DMS 273 (cell line): ENCODE measurements around the gene PAPSS2.
"Not testable (repeated sequence)": the region's sequence is repeated elsewhere in the genome, so short reads cannot be mapped to it uniquely, and the experiment has no call there.

Experiments used
- DNase-seq: peaks from one replicate; lab custom pipeline; 2025; ENCODE audit not compliant: unreplicated experiment; lab: John Stamatoyannopoulos, UW

The PAPSS2 gene

DNA sequence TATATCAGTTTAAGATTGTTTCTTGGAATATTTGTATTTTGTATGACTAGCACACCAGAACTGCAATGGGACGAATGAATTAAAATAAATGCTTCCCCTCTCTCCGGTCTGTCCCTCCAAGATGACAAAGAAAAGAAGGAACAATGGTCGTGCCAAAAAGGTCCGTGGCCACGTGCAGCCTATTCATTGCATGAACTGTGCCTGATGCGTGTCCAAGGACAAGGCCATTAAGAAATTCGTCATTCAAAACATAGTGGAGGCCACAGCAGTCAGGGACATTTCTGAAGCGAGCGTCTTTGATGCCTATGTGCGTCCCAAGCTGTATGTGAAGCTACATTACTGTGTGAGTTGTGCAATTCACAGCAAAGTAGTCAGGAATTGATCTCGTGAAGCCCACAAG lies 17.2 kb upstream of the PAPSS2 start:
- DNase-seq = no peak

DNA sequence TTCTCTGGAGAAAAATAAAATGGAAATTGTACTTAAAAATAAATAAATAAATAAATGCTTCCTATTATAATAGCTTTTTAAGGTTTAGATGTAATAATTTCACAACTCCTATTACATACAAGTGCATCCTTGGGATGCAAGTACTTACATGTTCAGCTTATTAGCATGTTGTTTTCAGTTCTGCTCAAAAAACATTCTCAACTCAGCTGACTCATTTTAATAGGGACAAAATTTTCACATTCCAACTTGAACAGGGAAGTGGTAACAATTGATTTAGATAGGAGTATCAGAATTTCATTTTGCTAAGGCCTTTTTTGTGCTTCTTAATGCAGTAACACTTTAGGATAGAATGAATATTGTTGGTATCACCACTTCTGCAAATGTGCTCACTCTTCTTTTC lies 16.7 kb upstream of the PAPSS2 start:
- DNase-seq = no peak

DNA sequence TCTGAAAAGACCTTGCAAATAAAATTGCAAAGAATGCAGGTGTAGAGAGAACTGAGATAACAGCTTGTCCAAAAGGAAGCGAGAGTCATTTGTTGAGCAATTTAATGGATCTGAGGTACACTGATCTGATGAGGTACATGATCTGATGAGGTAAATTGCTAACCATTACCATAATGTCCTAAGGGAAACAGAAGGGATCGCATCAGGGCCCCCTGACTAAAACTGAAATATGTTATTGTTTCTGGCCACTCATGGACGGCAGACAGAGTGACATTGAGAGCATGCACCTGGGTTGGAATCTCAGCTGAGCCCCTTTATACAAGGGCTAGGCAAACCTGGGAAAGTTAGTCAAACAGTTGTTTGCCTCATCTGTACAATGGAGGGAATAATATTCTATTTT lies 15.8 kb upstream of the PAPSS2 start:
- DNase-seq = no peak

DNA sequence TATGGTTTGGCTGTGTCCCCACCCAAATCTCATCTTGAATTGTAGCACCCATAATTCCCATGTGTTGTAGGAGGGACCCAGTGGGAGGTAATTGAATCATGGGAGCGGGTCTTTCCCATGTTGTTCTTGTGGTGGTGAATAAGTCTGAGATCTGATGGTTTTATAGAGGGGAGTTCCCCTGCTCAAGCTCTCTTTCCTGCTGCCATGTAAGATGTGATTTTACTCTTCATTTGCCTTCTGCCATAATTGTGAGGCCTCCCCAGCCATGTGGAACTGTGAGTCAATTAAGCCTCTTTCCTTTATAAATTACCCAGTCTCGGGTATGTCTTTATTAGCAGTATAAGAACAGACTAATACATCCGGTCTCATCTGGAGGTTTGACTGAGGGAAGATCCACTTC lies 15.2 kb upstream of the PAPSS2 start:
- not testable (repeated sequence) for DNase-seq

DNA sequence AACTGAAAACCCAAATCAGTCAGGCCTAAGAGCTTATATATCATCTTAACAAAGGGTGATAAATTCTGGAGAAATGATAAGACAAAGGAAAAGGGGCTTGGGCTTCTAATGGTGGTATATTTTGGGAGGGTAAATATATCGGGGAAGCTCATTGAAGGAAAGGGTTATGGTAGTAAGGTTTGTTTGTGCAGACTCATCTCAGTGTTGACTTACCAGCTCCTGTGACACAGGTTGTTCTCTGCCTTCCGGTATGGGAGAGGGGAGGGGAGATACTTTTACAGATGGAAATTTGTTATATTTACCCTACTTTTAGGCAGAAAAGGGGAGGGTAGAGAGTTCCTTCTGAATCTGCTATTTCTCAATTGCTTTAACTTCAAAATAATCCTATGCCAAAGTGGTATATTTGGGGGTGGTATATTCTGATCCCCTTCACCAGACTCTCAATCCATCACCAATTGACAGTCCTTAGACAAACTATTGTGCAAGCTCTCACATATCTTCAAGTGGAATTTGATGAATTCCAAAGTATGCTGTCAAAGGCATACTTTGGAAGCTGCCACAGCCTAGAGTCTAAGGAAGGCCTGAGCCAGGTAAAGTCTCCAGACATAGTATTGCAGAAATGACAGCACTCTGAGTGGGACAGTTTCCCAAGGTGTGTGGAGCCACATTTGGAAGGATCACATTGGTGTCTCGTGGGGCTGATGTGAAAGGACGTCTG lies 13.3 kb upstream of the PAPSS2 start:
- DNase-seq = no peak

DNA sequence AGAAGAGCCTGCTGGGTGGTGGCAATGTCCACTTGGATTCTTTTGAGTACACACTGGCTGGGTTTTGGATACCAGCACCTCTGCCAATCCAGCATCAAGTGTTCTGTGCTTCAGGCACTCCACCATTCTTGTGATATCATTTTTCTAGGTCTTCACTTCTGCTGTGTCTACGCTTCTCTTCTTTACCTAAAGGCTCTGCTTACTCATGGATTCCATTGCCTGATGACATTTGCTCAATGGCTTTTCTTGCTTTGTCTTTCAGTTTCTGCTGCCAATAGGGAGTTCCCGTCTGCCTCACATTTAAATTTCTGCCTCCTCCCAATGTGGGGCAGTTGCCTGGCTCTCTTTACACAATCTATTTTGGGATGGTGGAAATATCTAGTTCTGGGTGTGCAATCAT lies 12.7 kb upstream of the PAPSS2 start:
- no peak for DNase-seq

DNA sequence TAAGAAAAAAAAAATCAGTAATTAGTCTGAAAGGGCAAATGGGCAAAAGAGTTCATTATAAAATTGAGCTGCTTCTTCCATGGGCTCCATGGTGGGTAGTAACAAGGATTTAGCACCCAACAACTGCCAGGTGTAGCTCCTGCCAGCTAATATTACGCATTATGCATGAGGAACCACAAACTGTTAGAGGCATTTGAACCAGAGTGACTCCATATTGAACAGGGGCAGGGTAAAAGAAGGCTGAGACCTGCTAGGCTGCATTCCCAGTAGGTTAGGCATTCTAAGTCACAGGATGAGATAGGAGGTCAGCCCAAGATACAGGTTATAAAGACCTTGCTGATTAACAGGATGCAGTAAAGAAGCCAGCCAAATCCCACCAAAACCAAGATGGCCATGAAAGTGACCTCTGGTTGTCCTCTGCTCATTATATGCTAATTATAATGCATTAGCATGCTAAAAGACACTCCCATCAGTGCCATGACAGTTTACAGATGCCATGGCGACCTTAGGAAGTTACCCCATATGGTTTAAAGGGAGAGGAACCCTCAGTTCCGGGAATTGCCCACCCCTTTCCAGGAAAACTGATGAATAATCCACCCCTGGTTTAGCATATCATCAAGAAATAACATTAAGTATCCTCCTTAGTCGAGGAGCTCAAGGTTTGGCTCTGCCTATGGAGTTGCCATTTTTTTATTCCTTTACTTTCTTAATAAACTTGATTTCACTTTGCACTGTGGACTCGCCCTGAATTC lies 8.7 kb upstream of the PAPSS2 start:
- DNase-seq = no peak

DNA sequence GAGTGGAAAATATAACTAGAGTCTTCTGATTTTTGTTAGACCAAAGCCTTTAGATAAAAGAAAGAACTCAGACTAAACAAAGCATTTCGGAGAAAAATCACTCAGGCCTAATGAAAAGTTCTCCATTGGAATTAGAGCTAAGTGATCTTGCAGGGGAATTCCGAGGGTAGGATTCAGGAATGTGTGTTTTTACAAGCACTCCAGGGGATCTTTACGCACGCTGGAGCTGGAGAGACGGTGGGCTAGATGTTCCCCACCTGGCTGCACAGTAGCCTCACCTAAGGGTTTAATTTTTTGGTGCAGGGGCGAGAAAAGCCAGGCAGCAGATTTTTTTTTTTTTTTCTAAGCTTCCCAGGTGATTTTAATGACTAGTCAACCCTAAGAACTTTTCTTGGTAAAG lies 7.9 kb upstream of the PAPSS2 start:
- DNase-seq = no peak

DNA sequence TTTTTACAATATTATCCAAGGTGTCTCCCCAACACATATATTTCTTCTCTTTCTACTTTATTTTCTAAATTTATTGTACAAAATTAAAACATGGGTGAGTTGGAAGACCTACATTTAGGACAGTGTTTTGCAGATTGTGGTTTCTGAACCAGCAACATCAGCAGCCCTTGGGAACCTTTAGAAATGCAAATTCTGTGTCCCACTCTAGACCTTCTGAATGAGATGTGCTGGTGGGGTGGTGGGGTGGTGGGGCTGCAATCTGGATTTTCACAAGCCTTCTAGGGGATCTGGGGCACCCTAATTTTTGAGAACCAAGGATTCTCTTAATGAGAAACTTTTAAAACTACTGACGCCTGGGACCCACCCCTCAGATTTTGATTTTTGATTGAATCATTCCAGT lies 7.4 kb upstream of the PAPSS2 start:
- DNase-seq = no peak

DNA sequence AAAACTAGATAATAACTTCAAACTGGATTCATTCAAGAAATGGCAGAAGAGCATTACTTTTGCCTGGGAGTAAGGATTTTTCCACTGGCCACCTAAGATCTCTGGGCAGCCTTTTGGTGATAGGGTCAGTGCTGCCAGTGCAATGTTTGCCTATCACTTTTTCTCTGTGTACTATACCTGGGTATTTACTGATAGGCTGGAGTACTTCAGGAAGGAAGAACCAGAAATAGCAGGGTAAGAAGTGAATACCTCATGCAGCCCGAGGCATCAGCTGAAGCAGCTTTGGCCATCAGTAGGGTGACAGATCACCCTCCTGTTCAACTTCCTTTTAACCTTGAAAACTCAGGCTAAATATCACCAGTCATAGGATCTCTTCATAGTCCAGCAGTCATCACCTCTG lies 5.5 kb upstream of the PAPSS2 start:
- no peak for DNase-seq

DNA sequence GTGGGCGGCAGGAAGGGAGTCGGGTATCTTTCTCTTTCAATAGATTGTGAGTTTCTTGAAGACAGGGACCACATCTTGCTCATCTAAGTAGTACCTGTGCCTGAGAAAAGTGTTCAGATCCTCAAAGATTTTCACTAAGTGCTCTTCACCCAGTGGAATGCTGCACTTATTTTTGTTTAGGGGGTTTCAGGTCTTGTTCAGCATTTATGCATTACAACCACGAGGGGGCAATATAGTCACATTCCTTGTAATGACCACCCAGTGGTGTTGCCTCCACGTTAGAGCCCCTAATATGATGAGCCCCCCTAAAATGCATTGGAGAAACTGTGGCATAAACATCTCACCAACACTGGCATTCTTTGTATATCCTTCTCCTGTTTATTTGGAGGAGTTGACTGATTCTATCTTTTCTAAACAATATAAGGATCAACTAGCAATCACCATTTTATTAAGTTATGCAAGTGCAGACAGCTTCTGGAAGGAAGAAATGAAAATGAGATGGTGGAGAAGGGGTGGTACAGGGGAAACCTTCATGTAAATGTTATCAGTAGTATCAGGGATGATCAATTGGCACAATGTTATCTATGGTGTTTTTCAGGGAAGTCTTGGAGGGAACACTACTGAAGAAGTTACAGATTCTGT lies 3.1 kb upstream of the PAPSS2 start:
- peak; percentile 60 for DNase-seq

DNA sequence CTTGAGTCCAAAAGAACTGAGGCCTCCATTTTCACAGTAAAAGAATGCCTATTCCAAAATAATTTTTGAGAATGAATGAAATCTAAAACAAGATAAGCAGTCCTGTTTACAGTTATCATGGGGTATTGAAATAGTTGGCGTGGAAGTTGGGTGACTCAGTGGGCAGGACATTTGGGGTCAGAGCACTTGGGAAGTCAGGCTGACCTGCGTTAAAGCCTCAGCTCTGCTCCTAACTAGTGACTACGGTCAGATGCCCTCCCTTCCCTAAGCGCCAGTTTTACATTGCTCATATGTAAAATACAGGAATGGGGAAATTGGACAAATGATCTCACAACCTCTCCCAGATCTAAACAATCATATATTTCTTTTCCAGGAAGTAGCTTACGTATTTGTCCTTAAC lies 2.3 kb upstream of the PAPSS2 start:
- no peak for DNase-seq

DNA sequence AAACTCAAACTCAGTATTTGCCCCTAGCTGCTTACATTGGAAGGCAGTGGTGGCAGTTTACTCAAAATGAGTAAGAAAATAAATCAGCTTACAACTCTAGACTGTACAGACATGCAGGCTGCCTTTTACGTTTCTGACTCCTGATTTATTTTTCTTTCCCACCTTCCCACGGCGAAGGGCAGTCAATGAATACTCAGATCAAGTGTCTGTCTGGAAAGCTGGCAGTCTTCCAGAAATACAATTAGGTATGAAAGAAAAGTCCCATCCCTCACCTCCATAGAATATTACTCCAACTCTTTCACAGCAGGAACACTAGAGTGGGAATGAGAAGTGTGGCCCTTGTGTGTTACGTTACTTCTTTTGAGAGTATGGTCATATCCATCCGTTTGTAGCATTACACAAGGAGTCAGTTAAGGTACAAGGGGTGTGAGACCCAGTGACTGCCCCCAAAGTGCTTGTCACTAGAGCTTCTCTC lies 1.3 kb upstream of the PAPSS2 start:
- DNase-seq = peak; percentile 38

DNA sequence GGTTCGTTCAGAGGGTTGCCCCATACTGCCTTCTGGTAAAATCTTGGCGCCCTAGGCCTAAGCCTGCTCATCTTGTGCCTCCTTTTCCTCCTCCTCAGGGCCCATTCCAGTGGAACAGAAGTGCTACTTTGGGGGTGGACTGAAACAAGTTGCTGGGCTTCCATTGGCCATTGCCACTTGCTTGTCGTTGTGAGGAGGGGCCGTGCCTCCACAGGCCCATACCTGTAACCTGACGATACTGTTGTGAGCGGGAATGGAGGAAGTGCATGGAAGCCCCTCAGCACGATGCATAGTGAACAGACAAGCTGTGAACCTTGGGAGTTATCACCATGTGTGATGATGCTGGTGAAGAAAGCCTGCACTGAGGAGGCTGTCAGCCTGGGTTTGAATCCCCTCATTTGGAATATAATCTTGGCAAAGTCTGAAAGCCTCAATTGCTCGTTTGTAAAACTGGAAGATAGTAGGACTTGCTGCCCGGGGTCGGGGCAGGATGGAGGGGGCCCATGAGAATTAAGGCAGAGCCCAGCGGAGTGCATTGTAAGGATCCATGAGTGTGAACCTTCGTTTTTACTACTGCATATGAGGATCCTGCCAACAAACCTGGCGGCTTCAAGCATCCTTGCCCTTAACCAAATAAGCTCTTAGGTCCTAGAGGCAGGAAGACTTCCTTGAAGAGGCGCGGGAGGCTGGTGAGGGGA lies 671 bp upstream of the PAPSS2 start:
- DNase-seq = peak; percentile 35

DNA sequence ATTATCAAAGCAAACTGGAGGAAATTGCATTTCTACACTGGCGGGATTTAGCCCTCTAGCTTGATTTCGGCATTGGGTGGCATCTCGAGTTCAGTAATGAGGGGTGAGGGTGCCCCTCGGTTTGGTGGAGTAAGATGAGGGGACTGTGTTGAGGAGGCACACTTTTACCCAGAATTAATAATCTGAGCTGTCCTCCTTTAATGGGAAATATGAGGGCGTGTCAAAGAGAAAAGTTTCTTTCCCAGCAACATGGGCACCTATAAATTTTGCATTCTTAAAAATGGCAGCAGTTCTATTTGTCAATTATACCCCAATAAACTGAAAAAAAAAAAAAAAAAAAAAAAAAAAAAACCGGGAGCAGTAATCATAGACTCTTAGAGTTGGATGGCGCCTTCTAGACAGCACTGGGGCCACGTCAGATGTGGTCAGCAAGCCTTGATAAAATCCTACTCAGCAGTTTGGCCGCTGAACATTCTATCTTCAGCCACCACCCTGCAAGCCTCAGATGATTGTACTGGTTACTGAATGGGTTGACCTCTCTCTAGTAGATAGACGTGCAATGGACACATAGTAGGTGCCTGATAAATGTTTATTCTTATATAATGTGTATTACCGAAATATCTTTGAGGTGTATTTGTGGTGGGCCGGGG lies 931 bp downstream of the PAPSS2 start:
- DNase-seq = no peak

DNA sequence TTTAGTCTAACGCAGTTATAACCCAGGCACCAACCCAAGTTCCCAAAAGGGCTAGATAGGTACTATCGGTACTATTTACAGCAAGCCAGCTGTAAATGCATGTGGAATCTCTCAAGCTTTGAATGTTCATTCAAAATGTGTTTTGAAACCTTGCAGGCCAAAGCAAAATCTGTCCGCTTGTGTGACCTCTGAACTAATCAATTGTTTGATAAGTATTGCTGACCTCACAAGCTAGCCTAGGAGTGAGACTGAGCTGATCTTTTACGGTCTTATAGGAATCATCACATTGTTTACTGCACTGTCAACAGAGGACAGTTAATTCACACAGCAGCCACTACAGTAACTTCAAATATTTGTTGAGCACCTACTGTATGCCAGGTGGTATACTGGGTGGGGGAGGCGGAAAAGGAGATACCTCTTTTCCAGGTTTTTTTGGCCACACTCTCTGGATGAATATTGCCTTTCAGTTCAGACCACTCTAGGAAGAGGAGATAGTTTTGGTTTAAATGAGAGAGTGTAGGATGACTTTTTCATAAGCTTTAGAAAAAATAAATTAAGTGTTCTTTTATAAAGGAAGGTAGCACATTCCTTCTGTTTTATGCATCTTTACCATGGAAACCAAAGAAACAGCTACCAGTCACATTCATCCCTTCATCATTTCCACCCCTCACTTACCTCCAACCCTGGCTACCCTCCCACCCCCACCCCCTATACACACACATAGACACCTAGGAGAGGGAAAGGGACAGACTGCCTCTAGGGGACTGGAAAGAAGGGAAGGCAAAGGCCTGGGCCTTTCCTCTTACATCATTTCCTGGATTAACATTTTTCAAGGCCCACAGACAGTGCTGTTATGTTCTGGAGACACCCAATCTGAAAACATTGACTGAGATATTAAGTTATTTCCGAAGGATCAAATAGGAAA lies 2.4 kb downstream of the PAPSS2 start:
- DNase-seq = no peak

DNA sequence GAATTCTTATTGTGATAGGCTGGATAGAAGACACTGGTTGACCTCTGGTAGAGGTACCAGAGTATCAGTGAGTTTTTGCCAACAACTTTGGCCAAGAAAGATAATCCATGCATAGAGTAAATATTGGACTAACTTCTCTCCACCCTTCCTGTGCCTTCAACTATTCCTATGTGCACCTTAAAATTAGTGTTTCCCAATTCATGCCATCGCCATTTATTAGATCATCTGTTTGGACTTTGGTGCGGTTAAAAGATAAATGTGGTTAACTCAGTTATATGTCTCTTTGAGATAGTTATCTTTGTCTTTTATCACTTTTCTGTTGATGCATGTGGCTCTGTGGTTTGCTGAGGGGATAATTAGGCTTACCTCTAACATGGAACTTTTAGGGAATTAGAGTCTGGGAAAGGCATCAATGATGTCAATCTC lies 4.6 kb downstream of the PAPSS2 start:
- no peak for DNase-seq

DNA sequence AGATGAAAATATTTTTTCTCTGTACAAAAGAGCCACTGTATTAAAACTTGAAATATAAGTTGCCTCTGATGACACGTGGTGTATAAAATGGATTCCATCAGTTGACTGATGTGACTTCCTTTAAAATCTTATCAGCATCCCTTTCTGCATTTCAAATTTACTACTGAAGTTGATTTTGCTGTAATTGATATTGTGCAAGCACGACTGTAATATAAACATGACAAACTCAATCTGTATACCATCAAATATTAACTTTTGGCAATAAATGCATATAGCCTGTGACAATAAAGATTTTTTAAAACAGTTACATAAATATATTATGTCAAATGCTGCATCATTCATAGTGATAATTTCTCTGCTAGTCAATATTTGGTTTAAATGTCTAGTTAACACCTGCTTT lies 7.8 kb downstream of the PAPSS2 start:
- DNase-seq = no peak

DNA sequence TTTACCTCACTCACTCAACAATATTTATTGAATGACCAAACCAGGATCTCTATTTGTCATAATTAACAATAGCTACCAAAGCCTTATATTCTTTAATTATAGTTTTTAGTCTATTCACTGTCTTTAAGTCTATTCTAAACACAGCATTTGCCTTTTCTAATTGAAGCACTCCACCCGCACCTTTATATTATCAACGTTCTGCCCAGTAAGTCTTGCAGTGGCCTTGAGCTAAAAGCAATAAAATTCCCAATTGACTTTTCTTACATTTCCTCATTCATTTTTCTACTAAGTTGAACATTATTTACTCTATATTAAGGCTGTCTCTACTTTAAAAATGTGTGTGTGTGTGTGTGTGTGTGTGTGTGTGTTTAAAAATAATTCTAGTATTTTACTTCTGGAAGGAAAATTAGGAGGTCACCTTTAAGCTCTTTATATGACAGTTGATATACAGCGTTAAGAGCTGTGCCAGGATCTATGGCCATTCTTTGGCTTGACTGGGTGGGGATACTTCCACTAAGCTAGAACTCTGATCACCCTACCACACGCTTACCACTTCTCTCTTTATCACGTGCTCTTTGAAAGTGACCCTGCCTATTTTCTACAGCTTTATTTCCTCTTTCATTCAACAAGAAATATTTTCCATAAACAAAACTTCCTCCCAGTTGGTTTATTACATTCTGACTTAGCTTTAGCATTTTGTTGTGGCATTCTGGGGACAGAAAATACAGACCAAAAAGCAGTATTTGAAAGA lies 8.8 kb downstream of the PAPSS2 start:
- DNase-seq = no peak
